ENCODE results near the gene EPB42.
"Not testable (repeated sequence)": the region's sequence is repeated elsewhere in the genome, so short reads cannot be mapped to it uniquely, and the experiment has no call there.

Gene EPB42

DNA sequence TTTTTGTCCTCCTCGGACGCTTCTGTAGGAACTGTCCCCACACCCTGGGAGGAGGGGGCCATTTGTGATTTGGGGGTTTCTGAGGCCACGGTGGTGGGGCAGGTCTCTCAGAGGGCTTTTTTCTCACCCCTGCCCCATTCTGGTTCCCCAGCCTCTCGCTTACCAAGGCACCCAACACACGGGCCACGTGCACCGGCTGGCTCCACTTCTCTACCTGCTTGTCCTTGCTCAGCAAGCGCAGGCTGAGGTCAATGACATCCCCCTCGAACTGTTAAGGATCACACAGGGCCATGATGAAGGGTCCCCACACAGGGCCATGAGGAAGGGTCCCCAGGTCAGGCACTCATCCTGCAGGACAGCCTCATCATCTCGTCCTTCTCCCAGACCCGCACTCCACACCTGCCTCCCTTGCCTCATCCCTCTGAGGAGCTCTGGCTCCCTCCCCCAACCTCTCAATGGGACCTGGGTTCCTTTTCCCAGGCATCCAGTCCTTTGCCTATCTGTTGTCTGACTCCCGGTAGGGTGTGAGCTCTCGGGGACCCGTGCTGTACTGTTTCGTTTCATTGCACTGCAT is 10.6 kb downstream of the EPB42 start:
- DNase-seq (ENCODE audit: insufficient read length) (no peak), FAIRE-seq (no peak)
- no peak for TF ChIP-seq POLR2AphosphoS5 (IDR thresholded peaks at IDR 0.05; ENCODE audit: low read depth, low read length)
- no peak for TF ChIP-seq POLR2A (IDR thresholded peaks at IDR 0.05; ENCODE audit: low read depth, low read length)
- TF ChIP-seq TAF1 (IDR thresholded peaks at IDR 0.05; ENCODE audit: borderline replicate concordance, low read depth, low read length): no peak

- DNase-seq (ENCODE audit: insufficient read length): no peak
- FAIRE-seq: no peak
- no peak for TF ChIP-seq POLR2A (IDR thresholded peaks at IDR 0.05; ENCODE audit: low read depth, low read length)
- TF ChIP-seq TAF1 (IDR thresholded peaks at IDR 0.05; ENCODE audit: borderline replicate concordance, low read depth, low read length): no peak
- no peak for TF ChIP-seq POLR2AphosphoS5 (IDR thresholded peaks at IDR 0.05; ENCODE audit: low read depth, low read length)
Observed at GRCh38 chr15:43209059-43209824, 11.6 kb downstream of the EPB42 start.

DNA sequence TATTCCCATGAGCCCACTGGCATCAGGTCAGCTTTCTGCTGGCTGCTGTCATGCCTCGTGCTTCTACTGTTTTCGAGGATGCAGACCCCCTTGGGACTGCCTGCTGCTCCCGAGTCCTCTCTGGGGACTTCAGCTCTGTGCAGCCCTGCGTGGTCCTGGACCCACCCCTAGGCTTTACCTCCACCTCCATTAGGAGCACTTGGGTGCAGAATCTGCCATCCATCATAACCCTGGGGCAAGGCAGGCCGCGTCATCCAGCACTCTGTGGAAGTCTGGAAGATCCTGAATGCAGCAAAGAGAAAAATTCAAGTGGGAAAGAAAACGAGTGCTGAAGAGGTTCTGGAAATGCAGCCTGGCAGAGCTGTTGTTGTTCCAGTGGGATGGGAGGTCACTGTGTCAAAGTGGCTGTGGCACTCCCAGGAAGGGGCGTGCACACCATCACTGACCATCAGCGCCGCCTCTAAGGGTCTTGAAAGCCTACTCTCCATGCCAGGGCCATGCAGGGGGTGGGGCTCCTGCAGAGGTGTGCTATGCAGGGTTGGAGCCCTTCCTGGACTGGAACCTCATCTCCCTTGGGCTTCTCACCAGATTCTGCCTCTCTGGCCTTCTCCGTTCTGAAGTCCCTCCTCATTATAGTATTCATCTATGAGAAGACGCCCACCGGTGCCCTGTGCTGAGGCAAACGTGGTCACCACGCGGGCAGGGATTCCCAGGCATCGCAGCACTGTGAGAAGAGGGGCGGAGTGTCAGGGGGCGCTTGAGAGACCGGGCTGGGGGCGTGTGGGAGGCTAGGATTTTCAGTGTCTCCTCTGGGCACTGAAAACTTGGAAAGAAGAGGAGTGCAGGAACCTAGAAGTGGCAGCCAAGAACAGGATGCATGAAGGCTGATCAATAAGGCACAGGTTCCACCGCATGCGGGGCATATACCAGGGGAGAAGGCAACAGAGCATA is 12.5 kb downstream of the EPB42 start:
- TF ChIP-seq POLR2A (IDR thresholded peaks at IDR 0.05; ENCODE audit: low read depth, low read length) (no peak), TAF1 (IDR thresholded peaks at IDR 0.05; ENCODE audit: borderline replicate concordance, low read depth, low read length) (no peak), POLR2AphosphoS5 (IDR thresholded peaks at IDR 0.05; ENCODE audit: low read depth, low read length) (no peak)
- DNase-seq (ENCODE audit: insufficient read length): no peak
- FAIRE-seq: no peak

GRCh38 chr15:43207024-43207423 is 13.8 kb downstream of the EPB42 start:
- TF ChIP-seq POLR2A (IDR thresholded peaks at IDR 0.05; ENCODE audit: low read depth, low read length) (no peak), TAF1 (IDR thresholded peaks at IDR 0.05; ENCODE audit: borderline replicate concordance, low read depth, low read length) (no peak), POLR2AphosphoS5 (IDR thresholded peaks at IDR 0.05; ENCODE audit: low read depth, low read length) (no peak)
- peak; percentile 9 for FAIRE-seq
- DNase-seq (ENCODE audit: insufficient read length): no peak

GRCh38 chr15:43206054-43206453 is 14.8 kb downstream of the EPB42 start:
- no peak for FAIRE-seq
- DNase-seq (ENCODE audit: insufficient read length): no peak
- TF ChIP-seq TAF1 (IDR thresholded peaks at IDR 0.05; ENCODE audit: borderline replicate concordance, low read depth, low read length): no peak
- TF ChIP-seq POLR2AphosphoS5 (IDR thresholded peaks at IDR 0.05; ENCODE audit: low read depth, low read length): no peak
- no peak for TF ChIP-seq POLR2A (IDR thresholded peaks at IDR 0.05; ENCODE audit: low read depth, low read length)

DNA sequence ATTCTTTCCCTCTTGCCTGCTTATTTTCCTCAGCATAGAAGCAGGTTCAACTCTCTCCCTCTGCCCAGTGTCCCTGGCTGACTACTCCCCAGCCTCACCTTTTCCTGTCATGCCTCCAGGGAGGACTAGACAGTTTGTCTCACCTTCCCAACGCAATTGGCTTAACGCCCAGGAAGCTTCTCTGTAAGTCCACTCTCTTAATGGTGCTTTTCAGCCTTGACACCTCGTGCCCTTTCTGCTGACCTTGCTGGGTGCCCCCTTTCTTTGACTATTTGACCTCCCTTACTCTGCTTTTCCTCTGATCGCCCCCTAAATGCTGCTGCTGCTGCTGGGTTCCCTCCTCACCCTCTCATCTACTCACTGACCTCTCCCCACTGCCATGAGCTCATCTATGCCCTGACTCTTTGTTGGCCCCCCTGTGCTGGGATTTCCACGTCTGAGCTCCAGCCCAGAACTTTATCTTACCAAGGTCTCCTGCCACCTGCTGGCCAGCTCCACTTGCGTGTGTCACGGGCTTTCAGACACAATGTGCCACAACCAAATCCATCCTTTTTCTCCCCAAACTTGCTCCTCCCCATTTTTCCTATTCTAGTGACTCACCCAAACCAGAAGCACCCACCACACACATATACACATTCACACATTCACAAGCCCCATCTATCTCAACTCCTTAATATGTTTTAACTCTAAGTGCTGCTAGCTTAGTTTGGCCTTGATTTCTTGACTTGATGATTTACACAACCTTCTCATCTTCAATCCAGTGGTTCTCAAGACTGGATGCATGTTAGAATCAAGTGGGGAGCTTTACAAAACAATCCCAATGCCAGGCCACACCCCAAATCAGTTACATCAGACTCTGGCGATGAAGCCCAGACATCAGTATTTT is 16.6 kb downstream of the EPB42 start:
- FAIRE-seq (peak; percentile 83), DNase-seq (ENCODE audit: insufficient read length) (no peak)
- TF ChIP-seq TAF1 (IDR thresholded peaks at IDR 0.05; ENCODE audit: borderline replicate concordance, low read depth, low read length): no peak
- TF ChIP-seq POLR2AphosphoS5 (IDR thresholded peaks at IDR 0.05; ENCODE audit: low read depth, low read length): no peak
- TF ChIP-seq POLR2A (IDR thresholded peaks at IDR 0.05; ENCODE audit: low read depth, low read length): no peak

GRCh38 chr15:43199945-43200488 is 20.8 kb downstream of the EPB42 start:
- FAIRE-seq: no peak

GRCh38 chr15:43198992-43199391 is 21.8 kb downstream of the EPB42 start:
- no peak for FAIRE-seq
- no peak for DNase-seq (ENCODE audit: insufficient read length)
- TF ChIP-seq POLR2AphosphoS5 (IDR thresholded peaks at IDR 0.05; ENCODE audit: low read depth, low read length) (no peak), POLR2A (IDR thresholded peaks at IDR 0.05; ENCODE audit: low read depth, low read length) (no peak), TAF1 (IDR thresholded peaks at IDR 0.05; ENCODE audit: borderline replicate concordance, low read depth, low read length) (no peak)

More at GRCh38 chr15:43199945-43200488, 20.8 kb downstream of the EPB42 start:
- no peak for DNase-seq (ENCODE audit: insufficient read length)
- TF ChIP-seq POLR2AphosphoS5 (IDR thresholded peaks at IDR 0.05; ENCODE audit: low read depth, low read length): no peak
- TF ChIP-seq POLR2A (IDR thresholded peaks at IDR 0.05; ENCODE audit: low read depth, low read length): no peak
- TF ChIP-seq TAF1 (IDR thresholded peaks at IDR 0.05; ENCODE audit: borderline replicate concordance, low read depth, low read length): no peak

DNA sequence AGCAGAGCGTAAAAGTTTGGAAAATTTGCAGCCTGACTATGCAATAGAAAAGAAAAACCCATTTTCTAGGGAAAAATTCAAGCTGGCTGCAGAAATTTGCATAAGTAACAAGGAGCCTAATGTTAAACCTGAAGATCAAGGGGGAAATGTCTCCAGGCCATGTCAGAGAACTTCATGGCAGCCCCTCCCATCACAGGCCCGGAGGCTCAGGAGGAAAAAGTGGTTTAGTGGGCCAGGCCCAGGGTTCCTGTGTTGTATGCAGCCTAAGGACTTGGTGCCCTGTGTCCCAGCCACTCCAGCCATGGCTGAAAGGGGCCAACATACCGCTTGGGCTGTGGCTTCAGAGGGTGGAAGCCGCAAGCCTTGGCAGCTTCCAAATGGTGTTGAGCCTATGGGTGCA is 22.3 kb downstream of the EPB42 start:
- not testable (repeated sequence) for FAIRE-seq; DNase-seq (ENCODE audit: insufficient read length)

- not testable (repeated sequence) for FAIRE-seq; DNase-seq (ENCODE audit: insufficient read length)
Observed at GRCh38 chr15:43197773-43198172, 23.0 kb downstream of the EPB42 start.

All from GM12892 (cell line).